ENCODE results near the gene TEX36. TPM values are rescaled to one million over a fixed set of nuclear protein-coding genes. Genes with fewer than 3 reads are reported as not detected.
A peak's percentile ranks its signal among the peaks of the same experiment; 100 is the strongest.
"Not testable (repeated sequence)": the region's sequence is repeated elsewhere in the genome, so short reads cannot be mapped to it uniquely, and the experiment has no call there.

TEX36 gene
- total RNA-seq, 1 experiment from 2014 or later, result not detected

DNA sequence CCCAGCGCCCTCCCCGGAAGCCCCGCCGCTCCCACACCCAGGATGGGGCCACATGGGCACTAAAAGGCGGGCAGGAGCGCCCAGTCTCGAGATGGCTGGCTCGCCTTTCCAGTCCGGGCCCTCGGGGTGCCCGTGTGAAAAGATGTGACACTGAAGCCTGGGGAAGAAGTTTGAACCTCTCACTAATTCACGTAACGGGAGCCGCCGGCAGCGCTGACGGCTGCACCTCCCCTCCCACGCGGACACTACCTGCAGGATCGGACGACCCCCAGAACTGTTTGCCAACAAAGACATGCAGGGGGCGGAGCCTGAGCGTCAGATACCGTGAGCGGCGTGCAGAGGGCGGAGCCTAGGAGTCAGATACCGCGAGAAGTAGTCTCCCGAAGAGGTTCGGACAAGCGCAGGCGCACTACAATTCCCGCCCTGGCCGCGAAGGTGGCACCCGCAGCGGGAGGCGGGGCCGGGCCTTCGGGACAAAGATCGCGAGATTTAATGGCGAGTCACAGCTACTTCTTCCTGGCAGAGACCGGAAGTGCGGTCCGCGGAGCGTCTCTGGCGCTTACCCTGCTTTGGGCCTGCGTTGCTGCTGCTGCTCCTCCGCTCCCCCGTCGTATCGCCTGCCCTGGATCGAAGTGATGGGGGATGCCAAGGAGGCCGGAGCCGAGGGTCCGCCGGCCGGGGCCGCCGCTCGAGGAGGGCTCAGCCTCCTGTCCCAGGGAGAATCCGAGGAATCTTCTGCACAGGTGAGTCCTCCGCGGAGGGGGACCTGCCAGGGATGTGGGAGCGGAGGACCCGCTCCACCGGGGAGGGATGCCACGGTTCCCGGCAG is 36.4 kb upstream of the TEX36 start, which contains the start of gene EDRF1:
Gene EDRF1, plus strand, starts transcription at position 537 of the 829 bp plus-strand sequence. Its CDS starts 99 bp downstream, at position 636.
- H4K20me1 ChIP-seq (ENCODE audit: control insufficient read depth, insufficient read depth, insufficient read length), result no peaks in the 10 kb centered on the region

DNA sequence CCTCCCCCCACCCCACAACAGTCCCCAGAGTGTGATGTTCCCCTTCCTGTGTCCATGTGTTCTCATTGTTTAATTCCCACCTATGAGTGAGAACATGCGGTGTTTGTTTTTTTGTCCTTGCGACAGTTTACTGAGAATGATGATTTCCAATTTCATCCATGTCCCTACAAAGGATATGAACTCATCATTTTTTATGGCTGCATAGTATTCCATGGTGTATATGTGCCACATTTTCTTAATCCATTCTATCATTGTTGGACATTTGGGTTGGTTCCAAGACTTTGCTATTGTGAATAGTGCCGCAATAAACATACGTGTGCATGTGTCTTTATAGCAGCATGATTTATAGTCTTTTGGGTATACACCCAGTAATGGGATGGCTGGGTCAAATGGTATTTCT is 31.8 kb upstream of the TEX36 start:
- not testable (repeated sequence) for H3K9me3 ChIP-seq (ENCODE audit: control insufficient read depth, low read depth, low read length); H3K4me1 ChIP-seq (ENCODE audit: insufficient read depth, low read length); H3K4me2 ChIP-seq (ENCODE audit: insufficient read depth, insufficient read length, low read length); H3K4ac ChIP-seq (ENCODE audit: low read depth, low read length); H3K23ac ChIP-seq (ENCODE audit: insufficient read length, low read depth, low read length); H3K14ac ChIP-seq (ENCODE audit: insufficient read depth, low read length); DNase-seq; H4K5ac ChIP-seq (ENCODE audit: insufficient read length, low read depth, low read length); H2BK15ac ChIP-seq (ENCODE audit: low read depth, low read length); H3K56ac ChIP-seq (ENCODE audit: insufficient read length, low read depth, low read length); H3T11ph ChIP-seq (ENCODE audit: low read length); H2BK120ac ChIP-seq (ENCODE audit: low read depth, low read length, poor library complexity, severe bottlenecking); H2BK20ac ChIP-seq (ENCODE audit: low read depth, low read length, poor library complexity, severe bottlenecking); H3K79me2 ChIP-seq (ENCODE audit: insufficient read depth, low read length); H3K4me1 Mint-ChIP-seq; H2BK5ac ChIP-seq (ENCODE audit: insufficient read length, low read length); H3K79me1 ChIP-seq (ENCODE audit: insufficient read depth, low read depth, low read length, poor library complexity, severe bottlenecking); H3K23me2 ChIP-seq (ENCODE audit: insufficient read length, low read depth, low read length, poor library complexity, severe bottlenecking); H3K27me3 ChIP-seq (ENCODE audit: insufficient read depth, low read length); H3K4me3 Mint-ChIP-seq; H2BK12ac ChIP-seq (ENCODE audit: insufficient read length, low read depth, low read length); H4K20me1 ChIP-seq (ENCODE audit: control insufficient read depth, insufficient read depth, insufficient read length); H3K18ac ChIP-seq (ENCODE audit: insufficient read length, low read depth, low read length); H4K91ac ChIP-seq (ENCODE audit: insufficient read length, low read depth, low read length); H2AFZ ChIP-seq (ENCODE audit: low read length); H3K27ac ChIP-seq (ENCODE audit: insufficient read length, low read depth, low read length); H3K27me3 Mint-ChIP-seq (ENCODE audit: low read depth); H2AK5ac ChIP-seq (ENCODE audit: insufficient read length, low read length); H3K27ac Mint-ChIP-seq; H3K9ac ChIP-seq (ENCODE audit: extremely low read depth, insufficient read length, low read length); H4K8ac ChIP-seq (replicated peaks; ENCODE audit: insufficient read length, low read depth, low read length)
- WGBS (ENCODE audit: extremely low coverage, insufficient read length, low lambda C conversion rate), result no CpG with 5 or more reads among the region's 4 CpGs
- H3K9me3 Mint-ChIP-seq, result peaks cover 12 to 29% of the 10 kb centered on the region in 2 experiments
- H3K36me3 Mint-ChIP-seq (ENCODE audit: insufficient read depth in 1 of 3, low read depth in 3 of 3), result peaks cover 0 to 21% (median 0%) of the 10 kb centered on the region in 3 experiments; a peak in 4 of 7 replicates

More for the DNA sequence above, 36.4 kb upstream of the TEX36 start, which contains the start of gene EDRF1:
- no peak within 1 kb of the TSS for H3K4ac ChIP-seq (ENCODE audit: low read depth, low read length)
- H2BK15ac ChIP-seq (ENCODE audit: low read depth, low read length), result no peak within 1 kb of the TSS
- H3K56ac ChIP-seq (ENCODE audit: insufficient read length, low read depth, low read length), result no peak within 1 kb of the TSS
- no CpG with 5 or more reads among the region's 72 CpGs for WGBS (ENCODE audit: extremely low coverage, insufficient read length, low lambda C conversion rate)
- H4K8ac ChIP-seq (replicated peaks; ENCODE audit: insufficient read length, low read depth, low read length), result no peak within 1 kb of the TSS
- peak within 1 kb of the TSS; percentile 92 for H3K9ac ChIP-seq (ENCODE audit: extremely low read depth, insufficient read length, low read length)
- no peak within 1 kb of the TSS for H2BK120ac ChIP-seq (ENCODE audit: low read depth, low read length, poor library complexity, severe bottlenecking)
- no peaks in the 10 kb centered on the region for H3K79me1 ChIP-seq (ENCODE audit: insufficient read depth, low read depth, low read length, poor library complexity, severe bottlenecking)
- peak; percentile 100 for DNase-seq
- H3K9me3 ChIP-seq (ENCODE audit: control insufficient read depth, low read depth, low read length), result no peaks in the 10 kb centered on the region
- H3K23me2 ChIP-seq (ENCODE audit: insufficient read length, low read depth, low read length, poor library complexity, severe bottlenecking), result peaks cover 9% of the 10 kb centered on the region
- no peak within 1 kb of the TSS for H3T11ph ChIP-seq (ENCODE audit: low read length)
- no peaks in the 10 kb centered on the region for H3K4me1 ChIP-seq (ENCODE audit: insufficient read depth, low read length)
- peaks cover 7 to 10% of the 10 kb centered on the region in 2 experiments for H3K4me1 Mint-ChIP-seq
- H2BK20ac ChIP-seq (ENCODE audit: low read depth, low read length, poor library complexity, severe bottlenecking), result no peak within 1 kb of the TSS
- H3K27me3 ChIP-seq (ENCODE audit: insufficient read depth, low read length), result no peaks in the 10 kb centered on the region
- no peak within 1 kb of the TSS for H2AFZ ChIP-seq (ENCODE audit: low read length)
- no peak within 1 kb of the TSS for H2BK12ac ChIP-seq (ENCODE audit: insufficient read length, low read depth, low read length)
- H4K91ac ChIP-seq (ENCODE audit: insufficient read length, low read depth, low read length), result no peak within 1 kb of the TSS
- H3K79me2 ChIP-seq (ENCODE audit: insufficient read depth, low read length), result peaks cover 6% of the 10 kb centered on the region; the same call in 1 of the 2 replicates
- peaks cover 13 to 39% (median 34%) of the 10 kb centered on the region in 3 experiments for H3K36me3 Mint-ChIP-seq (ENCODE audit: insufficient read depth in 1 of 3, low read depth in 3 of 3)
- H3K4me3 Mint-ChIP-seq, result peak within 1 kb of the TSS; percentile 87 to 96
- no peak within 1 kb of the TSS for H3K27ac ChIP-seq (ENCODE audit: insufficient read length, low read depth, low read length)
- H3K14ac ChIP-seq (ENCODE audit: insufficient read depth, low read length), result peak within 1 kb of the TSS; percentile 76
- TF ChIP-seq, protein P1, sequence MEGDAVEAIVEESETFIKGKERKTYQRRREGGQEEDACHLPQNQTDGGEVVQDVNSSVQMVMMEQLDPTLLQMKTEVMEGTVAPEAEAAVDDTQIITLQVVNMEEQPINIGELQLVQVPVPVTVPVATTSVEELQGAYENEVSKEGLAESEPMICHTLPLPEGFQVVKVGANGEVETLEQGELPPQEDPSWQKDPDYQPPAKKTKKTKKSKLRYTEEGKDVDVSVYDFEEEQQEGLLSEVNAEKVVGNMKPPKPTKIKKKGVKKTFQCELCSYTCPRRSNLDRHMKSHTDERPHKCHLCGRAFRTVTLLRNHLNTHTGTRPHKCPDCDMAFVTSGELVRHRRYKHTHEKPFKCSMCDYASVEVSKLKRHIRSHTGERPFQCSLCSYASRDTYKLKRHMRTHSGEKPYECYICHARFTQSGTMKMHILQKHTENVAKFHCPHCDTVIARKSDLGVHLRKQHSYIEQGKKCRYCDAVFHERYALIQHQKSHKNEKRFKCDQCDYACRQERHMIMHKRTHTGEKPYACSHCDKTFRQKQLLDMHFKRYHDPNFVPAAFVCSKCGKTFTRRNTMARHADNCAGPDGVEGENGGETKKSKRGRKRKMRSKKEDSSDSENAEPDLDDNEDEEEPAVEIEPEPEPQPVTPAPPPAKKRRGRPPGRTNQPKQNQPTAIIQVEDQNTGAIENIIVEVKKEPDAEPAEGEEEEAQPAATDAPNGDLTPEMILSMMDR (conservative IDR thresholded peaks at IDR 0.05), result no peak
- peaks cover 7 to 18% of the 10 kb centered on the region in 2 experiments for H3K9me3 Mint-ChIP-seq
- H3K4me2 ChIP-seq (ENCODE audit: insufficient read depth, insufficient read length, low read length), result peak within 1 kb of the TSS; percentile 92
- H3K27me3 Mint-ChIP-seq (ENCODE audit: low read depth), result peaks cover 4% of the 10 kb centered on the region
- no peak within 1 kb of the TSS for H3K23ac ChIP-seq (ENCODE audit: insufficient read length, low read depth, low read length)
- H2AK5ac ChIP-seq (ENCODE audit: insufficient read length, low read length), result no peak within 1 kb of the TSS
- H3K27ac Mint-ChIP-seq, result peak within 1 kb of the TSS; percentile 90 to 99 (median 97); a peak in 6 of 7 replicates
- H4K5ac ChIP-seq (ENCODE audit: insufficient read length, low read depth, low read length), result no peak within 1 kb of the TSS
- H3K18ac ChIP-seq (ENCODE audit: insufficient read length, low read depth, low read length), result peak within 1 kb of the TSS; percentile 4
- no peak within 1 kb of the TSS for H2BK5ac ChIP-seq (ENCODE audit: insufficient read length, low read length)
